Hepatocyte (in vitro differentiated cells): ENCODE measurements around the gene ARFIP1.
"Not testable (repeated sequence)": the region's sequence is repeated elsewhere in the genome, so short reads cannot be mapped to it uniquely, and the experiment has no call there.

Source experiments
- CTCF ChIP-seq: fragments of 200-600 bp; sonication (generic); IDR thresholded peaks from 2 replicates; pipeline ENCODE4 v1.5.1; 2016; ENCODE audit warnings: antibody characterized with exemption, mild to moderate bottlenecking; ENCODE audit not compliant: poor library complexity
- EZH2 ChIP-seq: fragments of 200-600 bp; sonication (generic); IDR thresholded peaks from 2 replicates; pipeline ENCODE4 v1.6.1; 2016; ENCODE audit warnings: antibody characterized with exemption, mild to moderate bottlenecking, borderline replicate concordance

GRCh38 chr4:152839729-152840128, 60.0 kb downstream of the ARFIP1 start:
- TF ChIP-seq CTCF, EZH2: not testable (repeated sequence)
